Activated naive CD4-positive, alpha-beta T cell (primary cell): Measurements from ENCODE around the gene FAM171A1.
"Not testable (repeated sequence)": the region's sequence is repeated elsewhere in the genome, so short reads cannot be mapped to it uniquely, and the experiment has no call there.

Experiments used
- DNase-seq, 4 experiments: peaks; one replicate each; lab custom pipeline; 2025; lab: John Stamatoyannopoulos, UW

FAM171A1 gene

GRCh38 chr10:15344256-15344875, 26.7 kb downstream of the FAM171A1 start:
- DNase-seq: no peak

DNA sequence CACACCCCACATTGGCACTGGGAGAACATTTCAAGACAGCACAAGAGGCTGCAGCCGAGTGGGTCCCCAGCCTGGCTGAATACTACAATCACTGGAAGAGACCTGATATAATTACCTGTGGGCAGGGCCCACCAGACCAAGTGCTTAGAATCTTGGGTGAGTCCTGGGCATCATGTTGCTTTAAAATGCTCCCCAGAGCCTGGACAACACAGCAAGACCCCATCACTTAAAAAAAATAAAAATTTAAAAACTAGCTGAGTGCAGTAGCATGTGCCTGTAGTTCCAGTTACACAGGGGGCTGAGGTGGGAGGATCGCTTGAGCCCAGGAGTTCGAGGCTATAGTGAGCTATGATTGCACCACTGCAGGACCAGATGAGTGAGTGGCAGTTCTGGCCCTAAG, 28.1 kb downstream of the FAM171A1 start:
- DNase-seq: no peak

DNA sequence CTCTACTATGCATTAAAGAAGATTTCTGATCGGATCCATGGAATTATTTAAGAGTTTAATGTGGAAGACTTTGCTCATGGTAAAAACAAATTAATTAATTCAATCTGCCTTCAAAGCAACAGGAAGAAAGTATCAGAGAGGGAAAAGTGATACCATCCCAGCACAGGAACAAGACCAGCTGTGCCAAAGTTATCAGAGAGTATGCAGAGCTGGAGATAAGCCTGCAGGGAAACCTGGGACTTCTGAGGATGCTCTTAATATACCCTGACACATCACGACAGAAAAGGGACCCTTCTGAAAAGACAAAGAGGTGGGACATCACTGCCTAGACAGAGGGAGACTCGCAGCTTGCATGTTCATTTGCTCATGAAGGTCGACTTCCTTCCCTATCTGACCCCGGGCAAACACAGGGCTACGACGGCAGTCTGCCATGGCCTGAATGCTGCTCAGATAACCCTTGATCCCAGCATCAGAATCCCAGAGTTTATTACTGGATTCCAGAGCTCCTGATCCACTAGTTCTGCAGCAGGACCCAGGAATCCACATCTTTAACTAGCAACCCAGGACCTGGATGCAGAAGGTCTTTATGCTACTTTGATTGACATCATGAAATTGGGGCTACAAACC, 29.5 kb downstream of the FAM171A1 start:
- no peak for DNase-seq

DNA sequence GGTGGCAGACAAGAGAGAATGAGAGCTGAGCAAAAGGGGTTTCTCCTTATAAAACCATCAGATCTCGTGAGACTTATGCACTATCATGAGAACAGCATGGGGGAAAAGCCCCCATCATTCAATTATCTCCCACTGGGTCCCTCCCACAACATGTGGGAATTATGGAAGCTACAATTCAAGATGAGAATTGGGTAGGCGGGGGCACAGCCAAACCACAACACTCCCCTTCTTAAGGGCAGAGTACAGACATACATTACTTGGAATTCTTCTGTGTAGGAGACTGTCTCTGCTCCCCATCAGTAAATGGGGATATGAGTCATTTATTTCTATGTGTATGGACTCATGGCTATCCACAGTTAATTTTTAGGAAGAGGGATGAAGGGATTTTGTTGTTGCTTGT, 31.2 kb downstream of the FAM171A1 start:
- DNase-seq: no peak

- not testable (repeated sequence) for DNase-seq
These were observed 33.6 kb downstream of the FAM171A1 start for GRCh38 chr10:15337441-15337923.

GRCh38 chr10:15336211-15336610, 34.9 kb downstream of the FAM171A1 start:
- DNase-seq: no peak

DNA sequence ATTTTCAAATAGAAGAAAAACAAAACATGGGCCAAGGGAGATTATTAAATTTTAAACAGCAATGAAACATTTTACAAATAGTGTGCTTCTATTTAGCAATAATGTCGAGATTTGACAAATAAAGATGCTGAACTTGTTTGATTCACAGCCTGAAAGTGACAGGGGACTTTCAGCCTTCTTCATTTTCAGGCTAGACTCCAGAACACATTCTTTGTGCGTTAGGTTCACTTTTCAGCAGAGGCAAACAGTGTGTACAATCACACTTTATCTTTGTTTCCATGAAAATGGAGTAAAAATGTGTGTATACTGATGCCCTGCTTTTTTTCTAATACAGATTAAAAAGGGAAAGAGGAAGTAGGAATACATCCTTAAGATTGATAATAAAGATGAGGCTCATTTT, 35.6 kb downstream of the FAM171A1 start:
- no peak for DNase-seq

DNA sequence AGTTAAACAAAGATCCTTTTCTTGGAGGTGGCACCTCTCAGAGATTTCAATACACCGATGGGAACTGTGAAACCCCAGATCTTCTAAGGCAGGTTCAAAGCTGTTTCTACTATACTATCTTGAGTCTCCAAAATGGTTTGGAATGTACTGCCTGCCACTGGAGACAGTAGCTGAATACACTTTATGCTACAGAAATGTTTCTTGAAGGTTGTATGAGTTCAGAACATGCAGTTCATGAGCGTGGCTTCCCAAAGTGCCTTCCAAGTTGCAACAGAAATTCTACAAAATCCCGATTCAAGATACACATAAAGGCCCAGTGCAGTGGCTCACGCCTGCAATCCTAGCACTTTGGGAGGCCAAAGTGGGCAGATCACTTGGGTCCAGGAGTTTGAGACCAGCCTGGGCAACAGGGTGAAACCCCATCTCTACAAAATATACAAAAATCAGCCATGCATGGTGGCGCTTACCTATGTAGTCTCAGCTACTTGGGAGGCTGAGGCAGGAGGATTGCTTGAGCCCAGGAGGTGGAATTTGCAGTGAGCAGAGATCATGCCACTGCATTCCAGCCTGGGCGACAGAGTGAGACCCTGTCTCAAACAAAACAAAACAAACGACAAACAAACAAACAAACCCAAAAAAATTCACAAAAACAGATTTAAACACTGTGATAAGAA, 36.3 kb downstream of the FAM171A1 start:
- no peak for DNase-seq

- no peak for DNase-seq
These were observed 37.0 kb downstream of the FAM171A1 start for GRCh38 chr10:15333909-15334649.

DNA sequence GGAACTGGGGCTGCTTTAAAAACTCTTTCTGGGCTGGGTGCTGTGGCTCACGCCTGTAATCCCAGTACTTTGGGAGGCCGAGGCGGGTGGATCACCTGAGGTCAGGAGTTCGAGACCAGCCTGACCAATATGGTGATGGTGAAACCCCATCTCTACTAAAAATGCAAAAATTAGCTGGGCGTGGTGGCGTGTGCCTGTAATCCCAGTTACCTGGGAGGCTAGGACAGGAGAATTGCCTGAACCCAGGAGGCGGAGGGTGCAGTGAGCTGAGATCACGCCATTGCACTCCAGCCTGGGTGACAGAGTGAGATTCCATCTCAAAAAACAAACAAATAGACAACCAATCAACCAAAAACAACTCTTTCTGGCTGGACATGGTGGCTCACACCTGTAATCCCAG, 37.9 kb downstream of the FAM171A1 start:
- not testable (repeated sequence) for DNase-seq

GRCh38 chr10:15331461-15331860, 39.6 kb downstream of the FAM171A1 start:
- no peak for DNase-seq

GRCh38 chr10:15329437-15329836, 41.7 kb downstream of the FAM171A1 start:
- no peak for DNase-seq

GRCh38 chr10:15325944-15326284, 45.2 kb downstream of the FAM171A1 start:
- no peak for DNase-seq

DNA sequence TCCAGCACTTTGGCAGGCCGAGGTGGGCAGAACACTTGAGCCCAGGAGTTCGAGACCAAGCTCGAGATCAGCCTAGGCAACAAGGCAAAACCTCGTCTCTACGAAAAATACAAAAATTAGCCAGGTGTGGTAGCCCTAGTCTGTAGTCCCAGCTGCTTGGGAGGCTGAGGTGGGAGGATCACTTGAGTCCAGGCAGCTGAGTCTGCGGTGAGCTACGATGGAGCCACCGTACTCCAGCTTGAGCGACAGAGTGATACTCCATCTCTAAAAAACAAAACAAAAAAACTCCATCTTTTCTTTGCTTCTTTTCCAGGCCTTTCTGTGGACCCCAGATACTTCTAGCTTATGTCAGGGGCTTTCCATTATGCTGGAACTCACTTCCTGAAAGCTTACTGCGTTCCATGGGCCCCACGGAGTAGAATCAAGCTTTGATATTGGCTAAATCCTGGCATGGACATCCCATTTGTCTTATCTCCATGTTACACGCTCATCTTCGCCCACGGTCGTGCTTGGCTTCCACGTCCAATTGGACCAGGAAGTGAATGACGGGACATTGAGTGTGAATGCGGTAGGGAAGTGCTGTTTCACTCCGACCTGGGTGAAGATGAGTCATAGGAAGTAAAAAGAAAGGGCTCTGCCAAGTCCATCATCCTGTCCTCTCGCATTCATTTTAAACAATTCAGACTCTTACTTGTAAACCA, 45.7 kb downstream of the FAM171A1 start:
- DNase-seq: no peak

DNA sequence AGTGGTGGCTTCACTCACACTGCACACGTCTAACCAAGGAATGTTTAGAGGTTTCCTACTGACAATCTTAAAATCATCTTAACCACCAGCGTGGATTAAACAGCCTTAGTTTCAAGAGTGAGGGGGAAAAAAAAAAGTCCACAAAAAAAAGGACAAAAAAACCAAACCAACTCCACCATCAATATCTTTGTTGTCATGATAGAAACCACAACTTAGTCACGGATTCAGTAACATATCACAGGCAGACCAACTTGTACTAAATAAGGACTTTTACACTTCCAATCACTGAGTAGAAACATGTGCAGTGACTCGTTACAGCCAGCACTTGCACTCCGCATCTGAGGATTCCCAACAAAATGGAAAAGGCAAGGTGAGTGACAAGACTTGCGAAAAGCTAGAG, 46.5 kb downstream of the FAM171A1 start:
- no peak for DNase-seq

DNA sequence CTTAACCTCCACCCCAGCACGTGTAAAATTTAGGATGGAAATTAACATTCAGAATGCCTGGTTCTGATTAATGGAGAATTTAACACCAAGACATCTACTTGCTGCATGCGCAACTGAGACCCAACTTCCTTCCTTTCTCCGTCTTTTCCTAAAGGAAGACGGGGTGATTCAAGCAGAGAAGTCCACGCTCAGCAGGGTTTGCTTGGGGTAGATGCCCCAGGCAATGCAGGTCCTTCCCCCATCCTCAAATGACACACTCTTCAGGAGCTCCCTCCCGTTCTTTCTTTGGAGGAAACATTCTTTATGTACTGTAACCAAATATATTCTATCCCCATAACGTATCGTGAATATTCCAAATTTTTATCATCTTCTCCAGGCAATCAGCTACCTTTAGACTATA, 47.0 kb downstream of the FAM171A1 start:
- DNase-seq: no peak

DNA sequence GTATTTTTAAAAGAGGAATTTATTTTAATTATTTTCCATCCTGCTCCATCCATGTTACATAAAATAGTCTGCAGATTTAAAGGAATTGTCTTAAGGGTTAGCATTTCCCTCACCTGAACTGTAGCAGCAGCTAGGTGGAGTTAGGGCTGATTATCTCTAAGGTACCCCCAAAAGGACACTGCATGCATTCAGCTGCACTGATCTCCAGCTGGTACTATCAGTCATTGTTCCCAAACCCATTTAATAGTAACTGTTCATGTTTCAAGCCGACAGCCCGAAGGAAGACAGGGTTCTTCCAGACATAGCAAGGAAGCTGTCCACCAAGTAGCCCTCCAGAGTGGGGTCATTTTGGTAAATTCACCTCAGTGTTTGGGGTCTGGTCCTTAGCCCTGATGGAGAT, 48.7 kb downstream of the FAM171A1 start:
- DNase-seq: no peak

- DNase-seq: no peak
These were observed 49.4 kb downstream of the FAM171A1 start for GRCh38 chr10:15321431-15322341.

DNA sequence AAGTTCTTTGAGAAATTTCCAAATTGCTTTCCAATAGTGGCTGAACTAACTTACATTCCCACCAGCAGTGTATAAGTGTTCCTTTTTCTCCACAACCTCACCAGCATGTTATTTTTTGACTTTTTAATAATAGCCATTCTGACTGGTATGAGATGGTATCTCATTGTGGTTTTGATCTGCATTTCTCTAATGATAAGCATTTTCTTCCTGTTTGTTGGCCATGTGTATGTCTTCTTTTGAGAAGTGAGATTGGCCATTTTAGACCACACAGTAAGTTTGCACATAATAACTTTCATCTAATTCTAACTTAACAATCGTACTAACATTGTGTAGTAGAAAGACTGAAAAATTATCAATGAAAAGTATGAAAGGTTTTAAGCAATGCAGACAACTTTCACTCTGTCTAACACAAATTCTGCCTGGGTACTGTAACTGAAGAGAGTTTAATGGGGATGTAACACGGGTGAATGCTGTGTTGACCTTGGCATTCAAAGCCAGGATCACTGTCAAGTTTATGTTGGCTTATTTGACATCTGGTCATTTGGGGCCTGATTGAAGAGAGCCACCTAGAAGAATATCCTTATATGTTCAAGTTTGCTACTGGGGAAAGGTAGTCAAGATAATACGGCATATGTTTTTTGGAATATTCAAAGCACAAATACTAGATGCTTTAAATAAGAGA, 50.4 kb downstream of the FAM171A1 start:
- DNase-seq: no peak

DNA sequence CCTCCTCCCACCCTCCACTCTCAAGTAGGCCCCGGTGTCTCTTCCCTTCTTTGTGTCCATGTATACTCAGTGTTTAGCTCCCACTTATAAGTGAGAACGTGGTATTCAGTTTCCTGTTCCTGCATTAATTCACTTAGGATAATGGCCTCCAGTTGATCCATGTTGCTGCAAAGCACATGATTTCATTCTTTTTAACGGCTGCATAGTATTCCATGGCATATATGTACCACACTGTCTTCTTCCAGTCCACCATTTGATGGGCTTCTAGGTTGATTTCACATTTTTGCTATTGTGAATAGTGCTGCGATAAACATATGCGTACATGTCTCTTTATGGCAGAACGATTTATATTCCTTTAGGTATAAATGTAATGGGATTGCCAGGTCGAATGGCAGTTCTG, 51.0 kb downstream of the FAM171A1 start:
- DNase-seq: no peak
